Epithelial cell of esophagus (primary cell): ENCODE results near the gene H1-8.

Experiments used
- DNase-seq: peaks from one replicate; pipeline ENCODE4 v3.0.0; 2010; ENCODE audit warnings: low read depth
- H3K4me3 ChIP-seq: 2 replicates; pipeline ENCODE4 v1.5.1; 2011; ENCODE audit warnings: mild to moderate bottlenecking, low read length, control low read depth
- CTCF ChIP-seq: IDR thresholded peaks from 2 replicates; pipeline ENCODE4 v1.5.1; 2011; ENCODE audit warnings: low read depth, mild to moderate bottlenecking, low read length, control low read depth, inconsistent platforms; ENCODE audit not compliant: insufficient read depth; ENCODE audit errors: missing control alignments

Gene H1-8

GRCh38 chr3:129600348-129600747 is 57.4 kb downstream of the H1-8 start:
- DNase-seq = no peak
- no peak overlapping the region for H3K4me3 ChIP-seq
- no peak for TF ChIP-seq CTCF
